Measurements from ENCODE around the gene CCDC57. TPM values are rescaled to one million over a fixed set of nuclear protein-coding genes. Genes with fewer than 3 reads are reported as not detected.
A peak's percentile ranks its signal among the peaks of the same experiment; 100 is the strongest.

The CCDC57 gene
- total and polyA plus RNA-seq, 4 donors: 5.4 to 19.1 (median 11.7) TPM

DNA sequence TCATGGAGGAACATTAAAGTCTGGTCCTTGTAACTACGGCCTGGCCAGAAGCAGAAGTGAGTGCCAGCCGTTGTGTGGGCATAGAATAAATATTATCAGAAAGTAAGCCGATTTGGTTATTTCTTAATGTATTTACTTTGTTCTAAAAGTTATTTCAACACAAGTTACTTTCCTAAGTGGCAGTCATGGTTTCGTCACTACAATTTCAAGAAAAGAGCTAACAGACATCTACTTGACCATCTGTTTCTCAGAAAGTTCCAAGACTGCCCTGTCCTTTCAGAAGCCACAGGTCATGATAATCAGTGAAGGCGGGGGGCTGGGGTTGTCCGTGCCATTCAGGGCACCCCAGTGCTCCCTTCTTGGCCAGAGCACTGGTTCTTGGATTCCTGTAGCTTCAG lies 99.7 kb downstream of the CCDC57 start (continued):
- TF ChIP-seq TAF1 (conservative IDR thresholded peaks at IDR 0.05) (peak; percentile 34), RXRA (IDR thresholded peaks at IDR 0.05) (peak; percentile 21 to 81), HNF4G (IDR thresholded peaks at IDR 0.05) (no peak), JUND (IDR thresholded peaks at IDR 0.05) (peak in 1 of 2 donors; percentile 55), SP1 (IDR thresholded peaks at IDR 0.05) (no peak), YY1 (IDR thresholded peaks at IDR 0.05) (peak; percentile 51)

DNA sequence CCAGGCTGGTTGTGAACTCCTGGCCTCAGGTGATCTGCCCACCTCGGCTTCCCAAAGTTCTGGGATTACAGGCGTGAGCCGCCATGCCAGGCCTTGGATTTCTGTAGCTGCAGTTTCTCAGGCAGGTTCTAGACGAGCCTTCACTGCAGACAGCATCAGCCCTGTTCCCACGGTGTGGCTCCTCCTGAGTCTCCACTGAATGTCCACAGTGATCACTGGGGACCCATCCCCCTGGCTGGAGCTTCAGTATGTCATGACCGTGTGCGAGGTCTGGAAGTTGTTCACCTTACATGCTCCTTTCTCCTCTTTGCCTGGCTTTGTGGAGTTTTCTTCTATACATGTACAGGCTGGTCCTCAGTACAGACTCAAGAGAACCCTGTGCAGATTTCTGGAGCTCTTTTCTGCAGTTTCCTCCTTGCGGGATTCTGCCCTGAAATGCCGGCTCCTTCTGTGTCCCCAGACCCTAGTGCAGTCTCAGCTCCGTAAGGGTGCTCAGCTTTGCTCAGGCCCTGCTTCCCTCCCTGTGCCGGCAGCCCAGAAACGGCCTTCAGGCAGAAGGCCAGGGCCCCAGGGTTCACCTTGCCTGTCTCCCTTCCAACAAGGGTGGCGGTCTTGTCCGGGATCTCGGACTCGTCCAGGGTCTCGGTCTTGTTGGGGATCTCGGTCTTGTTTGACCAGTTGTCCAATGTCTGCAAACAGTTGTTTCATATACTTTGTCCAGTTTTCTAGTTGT lies 100.3 kb downstream of the CCDC57 start:
- WGBS: 48% methylated on average over 18 of the region's 18 CpGs
- TF ChIP-seq RXRA (IDR thresholded peaks at IDR 0.05) (peak in 1 of 2 donors; percentile 41), HNF4G (IDR thresholded peaks at IDR 0.05) (no peak), YY1 (IDR thresholded peaks at IDR 0.05) (peak; percentile 56)
- Histone ChIP-seq H3K27ac (ENCODE audit: low read depth in 1 of 2, low read length in 2 of 2) (peak overlapping the region; percentile 89 to 93), H3K27me3 (ENCODE audit: control insufficient read depth in 4 of 4, insufficient read depth in 4 of 4, low read length in 3 of 4) (no peaks in the 10 kb centered on the region), H3K4me1 (ENCODE audit: control insufficient read depth in 4 of 4, insufficient read depth in 4 of 4, low read length in 3 of 4) (peaks cover 16 to 79% (median 50%) of the 10 kb centered on the region in 4 donors), H3K4me3 (ENCODE audit: low read depth in 1 of 3, low read length in 3 of 3) (no peak overlapping the region), H3K36me3 (ENCODE audit: control insufficient read depth in 4 of 4, insufficient read depth in 3 of 4, low read depth in 1 of 4, low read length in 3 of 4) (no peaks in the 10 kb centered on the region), H3K9me3 (ENCODE audit: control insufficient read depth in 4 of 4, low read length in 3 of 4) (no peaks in the 10 kb centered on the region), H3K9ac (ENCODE audit: low read depth in 1 of 2, low read length in 2 of 2) (peak overlapping the region; percentile 81 to 83)
- no peak for DNase-seq (ENCODE audit: low spot score)

DNA sequence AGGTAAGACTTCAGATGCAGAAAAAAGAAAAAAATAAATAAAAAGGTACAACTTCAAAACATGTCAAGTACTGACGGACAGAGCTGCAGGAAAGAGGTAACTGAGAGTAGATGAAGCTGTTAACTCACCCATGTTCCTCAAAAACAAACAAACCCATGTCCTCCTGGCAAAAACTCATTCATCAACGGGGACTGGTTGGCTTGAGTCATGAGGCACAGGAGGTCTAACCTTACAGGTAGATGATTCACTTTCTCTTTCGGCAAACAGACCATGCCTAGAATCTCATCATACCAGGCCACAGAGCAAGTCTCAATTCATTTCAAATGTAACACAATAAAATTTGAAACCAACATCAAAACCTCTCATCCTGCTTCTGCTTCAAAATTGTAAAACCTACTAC lies 102.3 kb downstream of the CCDC57 start:
- H3K27me3 ChIP-seq (ENCODE audit: control insufficient read depth in 4 of 4, insufficient read depth in 4 of 4, low read length in 3 of 4): no peaks in the 10 kb centered on the region
- H3K36me3 ChIP-seq (ENCODE audit: control insufficient read depth in 4 of 4, insufficient read depth in 3 of 4, low read depth in 1 of 4, low read length in 3 of 4): no peaks in the 10 kb centered on the region
- H3K9me3 ChIP-seq (ENCODE audit: control insufficient read depth in 4 of 4, low read length in 3 of 4): no peaks in the 10 kb centered on the region
- H3K27ac ChIP-seq (ENCODE audit: low read depth in 1 of 2, low read length in 2 of 2): peak overlapping the region; percentile 57 to 77
- no peak overlapping the region for H3K4me3 ChIP-seq (ENCODE audit: low read depth in 1 of 3, low read length in 3 of 3)
- TF ChIP-seq, protein P1, sequence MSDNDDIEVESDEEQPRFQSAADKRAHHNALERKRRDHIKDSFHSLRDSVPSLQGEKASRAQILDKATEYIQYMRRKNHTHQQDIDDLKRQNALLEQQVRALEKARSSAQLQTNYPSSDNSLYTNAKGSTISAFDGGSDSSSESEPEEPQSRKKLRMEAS (IDR thresholded peaks at IDR 0.05): peak; percentile 68
- peak; percentile 76 for TF ChIP-seq SP1 (IDR thresholded peaks at IDR 0.05)
- peak; percentile 35 to 61 for TF ChIP-seq HNF4A (conservative IDR thresholded peaks at IDR 0.05)
- TF ChIP-seq, protein P2, sequence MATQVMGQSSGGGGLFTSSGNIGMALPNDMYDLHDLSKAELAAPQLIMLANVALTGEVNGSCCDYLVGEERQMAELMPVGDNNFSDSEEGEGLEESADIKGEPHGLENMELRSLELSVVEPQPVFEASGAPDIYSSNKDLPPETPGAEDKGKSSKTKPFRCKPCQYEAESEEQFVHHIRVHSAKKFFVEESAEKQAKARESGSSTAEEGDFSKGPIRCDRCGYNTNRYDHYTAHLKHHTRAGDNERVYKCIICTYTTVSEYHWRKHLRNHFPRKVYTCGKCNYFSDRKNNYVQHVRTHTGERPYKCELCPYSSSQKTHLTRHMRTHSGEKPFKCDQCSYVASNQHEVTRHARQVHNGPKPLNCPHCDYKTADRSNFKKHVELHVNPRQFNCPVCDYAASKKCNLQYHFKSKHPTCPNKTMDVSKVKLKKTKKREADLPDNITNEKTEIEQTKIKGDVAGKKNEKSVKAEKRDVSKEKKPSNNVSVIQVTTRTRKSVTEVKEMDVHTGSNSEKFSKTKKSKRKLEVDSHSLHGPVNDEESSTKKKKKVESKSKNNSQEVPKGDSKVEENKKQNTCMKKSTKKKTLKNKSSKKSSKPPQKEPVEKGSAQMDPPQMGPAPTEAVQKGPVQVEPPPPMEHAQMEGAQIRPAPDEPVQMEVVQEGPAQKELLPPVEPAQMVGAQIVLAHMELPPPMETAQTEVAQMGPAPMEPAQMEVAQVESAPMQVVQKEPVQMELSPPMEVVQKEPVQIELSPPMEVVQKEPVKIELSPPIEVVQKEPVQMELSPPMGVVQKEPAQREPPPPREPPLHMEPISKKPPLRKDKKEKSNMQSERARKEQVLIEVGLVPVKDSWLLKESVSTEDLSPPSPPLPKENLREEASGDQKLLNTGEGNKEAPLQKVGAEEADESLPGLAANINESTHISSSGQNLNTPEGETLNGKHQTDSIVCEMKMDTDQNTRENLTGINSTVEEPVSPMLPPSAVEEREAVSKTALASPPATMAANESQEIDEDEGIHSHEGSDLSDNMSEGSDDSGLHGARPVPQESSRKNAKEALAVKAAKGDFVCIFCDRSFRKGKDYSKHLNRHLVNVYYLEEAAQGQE (IDR thresholded peaks at IDR 0.05): peak; percentile 61
- TF ChIP-seq FOXA2 (IDR thresholded peaks at IDR 0.05): no peak
- TF ChIP-seq YY1 (IDR thresholded peaks at IDR 0.05): peak; percentile 90
- no peak for TF ChIP-seq EGR1 (IDR thresholded peaks at IDR 0.05; ENCODE audit: low read depth in 2 of 2)
- TF ChIP-seq FOXA1 (IDR thresholded peaks at IDR 0.05): peak; percentile 43
- peak; percentile 26 for TF ChIP-seq RAD21 (IDR thresholded peaks at IDR 0.05)
- TF ChIP-seq, protein P3, sequence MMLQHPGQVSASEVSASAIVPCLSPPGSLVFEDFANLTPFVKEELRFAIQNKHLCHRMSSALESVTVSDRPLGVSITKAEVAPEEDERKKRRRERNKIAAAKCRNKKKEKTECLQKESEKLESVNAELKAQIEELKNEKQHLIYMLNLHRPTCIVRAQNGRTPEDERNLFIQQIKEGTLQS (IDR thresholded peaks at IDR 0.05): no peak
- TF ChIP-seq JUND (IDR thresholded peaks at IDR 0.05): peak in 1 of 2 donors; percentile 64
- peak; percentile 58 to 73 for TF ChIP-seq RXRA (IDR thresholded peaks at IDR 0.05)
- DNase-seq (ENCODE audit: low spot score): no peak
- H3K9ac ChIP-seq (ENCODE audit: low read depth in 1 of 2, low read length in 2 of 2): no peak overlapping the region
- H3K4me1 ChIP-seq (ENCODE audit: control insufficient read depth in 4 of 4, insufficient read depth in 4 of 4, low read length in 3 of 4): peaks cover 27 to 84% (median 64%) of the 10 kb centered on the region in 4 donors
- 32% methylated on average over 3 of the region's 3 CpGs for WGBS

Data from liver (tissue), 9 donors.